ENCODE data around the gene SPRY2. TPM values are rescaled to one million over a fixed set of nuclear protein-coding genes. Genes with fewer than 3 reads are reported as not detected.

The SPRY2 gene
- total and polyA plus RNA-seq, 2 of the 13 experiments (the other 11 are each of a cell fraction or from before 2014, with no cell fraction given): 7.4 to 25.1 TPM

DNA sequence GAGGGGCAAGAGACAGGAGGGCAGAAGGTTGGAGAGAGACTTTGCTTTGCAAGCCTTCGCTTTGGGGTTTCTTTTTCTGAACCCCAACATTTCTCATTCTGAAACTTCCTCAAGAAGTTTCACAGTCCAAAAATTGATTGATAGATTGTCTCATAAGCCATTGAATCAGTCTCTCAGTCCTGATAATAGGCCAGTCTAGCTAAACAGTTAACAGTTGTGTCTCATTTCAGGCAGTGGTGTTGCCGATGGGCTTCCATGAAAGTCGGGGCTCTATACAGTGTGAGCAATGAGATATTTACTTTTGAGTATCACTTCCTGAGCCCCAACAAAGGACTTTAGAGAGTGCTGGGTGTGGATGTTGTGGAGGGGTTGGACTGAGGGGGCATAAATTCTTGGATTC, 26.5 kb upstream of the SPRY2 start:
- ATAC-seq (no peak; the same call in 2 of the 3 replicates), DNase-seq (ENCODE audit: low spot score) (no peak), FAIRE-seq (no peak)
- intact Hi-C loops (cut with micrococcal nuclease; ENCODE audit: unreplicated experiment) (no loop called here), in situ Hi-C loops (cut with HindIII; ENCODE audit: extremely low pct_ligation_motif_present, low pct_unique_long_range_greater_than_20kb) (loop anchor here (25.0 kb wide), 1 partner anchor 580 kb away; no protein-coding TSS in a partner anchor)
- H3K79me2 ChIP-seq (ENCODE audit: insufficient read depth, low read length): no peaks in the 10 kb centered on the region
- no peak overlapping the region for H3K4me3 ChIP-seq (replicated peaks in 1 of 3; ENCODE audit: insufficient read depth in 1 of 3, low read depth in 2 of 3, low read length in 3 of 3)
- H3K9ac ChIP-seq (ENCODE audit: insufficient read depth, low read depth, low read length): no peak overlapping the region
- peaks cover 12% of the 10 kb centered on the region for H3K4me1 ChIP-seq (ENCODE audit: insufficient read depth, low read length)
- no peaks in the 10 kb centered on the region for H3K36me3 ChIP-seq (replicated peaks in 1 of 2; ENCODE audit: control insufficient read depth in 1 of 2, insufficient read depth in 2 of 2, low read length in 2 of 2)
- no peaks in the 10 kb centered on the region for H4K20me1 ChIP-seq (ENCODE audit: insufficient read depth, low read length)
- no peak overlapping the region for H2AFZ ChIP-seq (ENCODE audit: low read length)
- BruUV-seq (replicated peaks): no TSS peak
- WGBS (ENCODE audit: low lambda C conversion rate): 41% methylated on average over 3 of the region's 3 CpGs
- H3K27ac ChIP-seq (ENCODE audit: extremely low read length, insufficient read depth, low read length): no peak overlapping the region
- ChIA-PET CTCF (ENCODE audit: low intra/inter-chr PET ratio, low total read pairs) (no interaction called here), POLR2A (no interaction called here)
- H3K9me3 ChIP-seq (ENCODE audit: low read length): no peaks in the 10 kb centered on the region
- no peak overlapping the region for H3K4me2 ChIP-seq (ENCODE audit: low read depth, low read length)
- H3K27me3 ChIP-seq (ENCODE audit: control insufficient read depth in 1 of 2, insufficient read depth in 2 of 2, low read length in 2 of 2): no peaks in the 10 kb centered on the region
- TF ChIP-seq DPF2 (CRISPR knock-in tag; IDR thresholded peaks at IDR 0.05; ENCODE audit: borderline replicate concordance, low read depth): no peak
- TF ChIP-seq, protein P1, sequence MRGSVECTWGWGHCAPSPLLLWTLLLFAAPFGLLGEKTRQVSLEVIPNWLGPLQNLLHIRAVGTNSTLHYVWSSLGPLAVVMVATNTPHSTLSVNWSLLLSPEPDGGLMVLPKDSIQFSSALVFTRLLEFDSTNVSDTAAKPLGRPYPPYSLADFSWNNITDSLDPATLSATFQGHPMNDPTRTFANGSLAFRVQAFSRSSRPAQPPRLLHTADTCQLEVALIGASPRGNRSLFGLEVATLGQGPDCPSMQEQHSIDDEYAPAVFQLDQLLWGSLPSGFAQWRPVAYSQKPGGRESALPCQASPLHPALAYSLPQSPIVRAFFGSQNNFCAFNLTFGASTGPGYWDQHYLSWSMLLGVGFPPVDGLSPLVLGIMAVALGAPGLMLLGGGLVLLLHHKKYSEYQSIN (CRISPR knock-in tag; IDR thresholded peaks at IDR 0.05; ENCODE audit: borderline replicate concordance): no peak
- TF ChIP-seq ATRX (CRISPR knock-in tag; IDR thresholded peaks at IDR 0.05; ENCODE audit: borderline replicate concordance): no peak
- TF ChIP-seq NFATC3 (CRISPR knock-in tag; IDR thresholded peaks at IDR 0.05): no peak
- no peak for TF ChIP-seq ZNF253 (CRISPR knock-in tag; IDR thresholded peaks at IDR 0.05; ENCODE audit: borderline replicate concordance)
- TF ChIP-seq, protein P2, sequence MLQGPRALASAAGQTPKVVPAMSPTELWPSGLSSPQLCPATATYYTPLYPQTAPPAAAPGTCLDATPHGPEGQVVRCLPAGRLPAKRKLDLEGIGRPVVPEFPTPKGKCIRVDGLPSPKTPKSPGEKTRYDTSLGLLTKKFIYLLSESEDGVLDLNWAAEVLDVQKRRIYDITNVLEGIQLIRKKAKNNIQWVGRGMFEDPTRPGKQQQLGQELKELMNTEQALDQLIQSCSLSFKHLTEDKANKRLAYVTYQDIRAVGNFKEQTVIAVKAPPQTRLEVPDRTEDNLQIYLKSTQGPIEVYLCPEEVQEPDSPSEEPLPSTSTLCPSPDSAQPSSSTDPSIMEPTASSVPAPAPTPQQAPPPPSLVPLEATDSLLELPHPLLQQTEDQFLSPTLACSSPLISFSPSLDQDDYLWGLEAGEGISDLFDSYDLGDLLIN (CRISPR knock-in tag; IDR thresholded peaks at IDR 0.05; ENCODE audit: borderline replicate concordance): no peak
- TF ChIP-seq, protein P3, sequence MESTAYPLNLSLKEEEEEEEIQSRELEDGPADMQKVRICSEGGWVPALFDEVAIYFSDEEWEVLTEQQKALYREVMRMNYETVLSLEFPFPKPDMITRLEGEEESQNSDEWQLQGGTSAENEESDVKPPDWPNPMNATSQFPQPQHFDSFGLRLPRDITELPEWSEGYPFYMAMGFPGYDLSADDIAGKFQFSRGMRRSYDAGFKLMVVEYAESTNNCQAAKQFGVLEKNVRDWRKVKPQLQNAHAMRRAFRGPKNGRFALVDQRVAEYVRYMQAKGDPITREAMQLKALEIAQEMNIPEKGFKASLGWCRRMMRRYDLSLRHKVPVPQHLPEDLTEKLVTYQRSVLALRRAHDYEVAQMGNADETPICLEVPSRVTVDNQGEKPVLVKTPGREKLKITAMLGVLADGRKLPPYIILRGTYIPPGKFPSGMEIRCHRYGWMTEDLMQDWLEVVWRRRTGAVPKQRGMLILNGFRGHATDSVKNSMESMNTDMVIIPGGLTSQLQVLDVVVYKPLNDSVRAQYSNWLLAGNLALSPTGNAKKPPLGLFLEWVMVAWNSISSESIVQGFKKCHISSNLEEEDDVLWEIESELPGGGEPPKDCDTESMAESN (CRISPR knock-in tag; conservative IDR thresholded peaks at IDR 0.05): no peak
- TF ChIP-seq PHF20 (CRISPR knock-in tag; IDR thresholded peaks at IDR 0.05): no peak
- TF ChIP-seq, protein P4, sequence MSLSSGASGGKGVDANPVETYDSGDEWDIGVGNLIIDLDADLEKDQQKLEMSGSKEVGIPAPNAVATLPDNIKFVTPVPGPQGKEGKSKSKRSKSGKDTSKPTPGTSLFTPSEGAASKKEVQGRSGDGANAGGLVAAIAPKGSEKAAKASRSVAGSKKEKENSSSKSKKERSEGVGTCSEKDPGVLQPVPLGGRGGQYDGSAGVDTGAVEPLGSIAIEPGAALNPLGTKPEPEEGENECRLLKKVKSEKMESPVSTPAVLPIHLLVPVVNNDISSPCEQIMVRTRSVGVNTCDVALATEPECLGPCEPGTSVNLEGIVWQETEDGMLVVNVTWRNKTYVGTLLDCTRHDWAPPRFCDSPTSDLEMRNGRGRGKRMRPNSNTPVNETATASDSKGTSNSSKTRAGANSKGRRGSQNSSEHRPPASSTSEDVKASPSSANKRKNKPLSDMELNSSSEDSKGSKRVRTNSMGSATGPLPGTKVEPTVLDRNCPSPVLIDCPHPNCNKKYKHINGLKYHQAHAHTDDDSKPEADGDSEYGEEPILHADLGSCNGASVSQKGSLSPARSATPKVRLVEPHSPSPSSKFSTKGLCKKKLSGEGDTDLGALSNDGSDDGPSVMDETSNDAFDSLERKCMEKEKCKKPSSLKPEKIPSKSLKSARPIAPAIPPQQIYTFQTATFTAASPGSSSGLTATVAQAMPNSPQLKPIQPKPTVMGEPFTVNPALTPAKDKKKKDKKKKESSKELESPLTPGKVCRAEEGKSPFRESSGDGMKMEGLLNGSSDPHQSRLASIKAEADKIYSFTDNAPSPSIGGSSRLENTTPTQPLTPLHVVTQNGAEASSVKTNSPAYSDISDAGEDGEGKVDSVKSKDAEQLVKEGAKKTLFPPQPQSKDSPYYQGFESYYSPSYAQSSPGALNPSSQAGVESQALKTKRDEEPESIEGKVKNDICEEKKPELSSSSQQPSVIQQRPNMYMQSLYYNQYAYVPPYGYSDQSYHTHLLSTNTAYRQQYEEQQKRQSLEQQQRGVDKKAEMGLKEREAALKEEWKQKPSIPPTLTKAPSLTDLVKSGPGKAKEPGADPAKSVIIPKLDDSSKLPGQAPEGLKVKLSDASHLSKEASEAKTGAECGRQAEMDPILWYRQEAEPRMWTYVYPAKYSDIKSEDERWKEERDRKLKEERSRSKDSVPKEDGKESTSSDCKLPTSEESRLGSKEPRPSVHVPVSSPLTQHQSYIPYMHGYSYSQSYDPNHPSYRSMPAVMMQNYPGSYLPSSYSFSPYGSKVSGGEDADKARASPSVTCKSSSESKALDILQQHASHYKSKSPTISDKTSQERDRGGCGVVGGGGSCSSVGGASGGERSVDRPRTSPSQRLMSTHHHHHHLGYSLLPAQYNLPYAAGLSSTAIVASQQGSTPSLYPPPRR (CRISPR knock-in tag; IDR thresholded peaks at IDR 0.05; ENCODE audit: borderline replicate concordance): no peak
- TF ChIP-seq, protein P5, sequence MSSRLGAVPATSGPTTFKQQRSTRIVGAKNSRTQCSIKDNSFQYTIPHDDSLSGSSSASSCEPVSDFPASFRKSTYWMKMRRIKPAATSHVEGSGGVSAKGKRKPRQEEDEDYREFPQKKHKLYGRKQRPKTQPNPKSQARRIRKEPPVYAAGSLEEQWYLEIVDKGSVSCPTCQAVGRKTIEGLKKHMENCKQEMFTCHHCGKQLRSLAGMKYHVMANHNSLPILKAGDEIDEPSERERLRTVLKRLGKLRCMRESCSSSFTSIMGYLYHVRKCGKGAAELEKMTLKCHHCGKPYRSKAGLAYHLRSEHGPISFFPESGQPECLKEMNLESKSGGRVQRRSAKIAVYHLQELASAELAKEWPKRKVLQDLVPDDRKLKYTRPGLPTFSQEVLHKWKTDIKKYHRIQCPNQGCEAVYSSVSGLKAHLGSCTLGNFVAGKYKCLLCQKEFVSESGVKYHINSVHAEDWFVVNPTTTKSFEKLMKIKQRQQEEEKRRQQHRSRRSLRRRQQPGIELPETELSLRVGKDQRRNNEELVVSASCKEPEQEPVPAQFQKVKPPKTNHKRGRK (CRISPR knock-in tag; IDR thresholded peaks at IDR 0.05): no peak
- TF ChIP-seq IRF2 (CRISPR knock-in tag; IDR thresholded peaks at IDR 0.05): no peak

All from HepG2 (cell line).